Endothelial cell of umbilical vein (primary cell): ENCODE data around the gene SPEF2. TPM values are rescaled to one million over a fixed set of nuclear protein-coding genes. Genes with fewer than 3 reads are reported as not detected.

Experiments
- BruUV-seq: library from RNA; stranded (reverse); fragments of 400-500 nt; replicated peaks from 2 replicates; lab custom pipeline; 2021; lab: Mats Ljungman, UMichigan
- CTCF ChIA-PET: fragments of 300-600, 350-600 bp; sonication (Branson Sonifier 250); formaldehyde crosslinking; loops from one replicate; lab custom pipeline; 2021; ENCODE audit warnings: antibody characterized with exemption, inconsistent platforms; lab: Charles Lee
- POLR2A ChIA-PET: fragments of 300-600, 350-600 bp; sonication (Branson Sonifier 250); formaldehyde crosslinking; loops from one replicate; lab custom pipeline; 2021; ENCODE audit warnings: antibody characterized with exemption, inconsistent platforms; lab: Charles Lee
- DNase-seq: peaks from one replicate; pipeline ENCODE4 v3.0.0-alpha.2; 2011; ENCODE audit warnings: low read depth, low spot score
- FAIRE-seq: peaks from 2 replicates; lab custom pipeline; 2011; peaks lifted over from hg19 to GRCh38; lab: Jason Lieb, UNC
- H2AFZ ChIP-seq: 2 replicates; pipeline ENCODE4 v1.6.0; 2012; ENCODE audit warnings: low read depth, low read length, control low read depth, inconsistent platforms
- H3K27ac ChIP-seq: 2 replicates; pipeline ENCODE4 v1.5.1; 2011; ENCODE audit warnings: low read depth, mild to moderate bottlenecking, control low read depth, low read length, moderate library complexity; ENCODE audit not compliant: insufficient read depth
- H3K27me3 ChIP-seq, 2 experiments: 2 replicates each; pipeline versions ENCODE4 v1.6.0 to v1.6.1; 2011; ENCODE audit warnings: low read length in 2 of 2, mixed read lengths in 1 of 2; ENCODE audit not compliant: control insufficient read depth in 2 of 2, insufficient read depth in 2 of 2
- H3K36me3 ChIP-seq, 2 experiments: 2 replicates in 1 of 2; 3 replicates in 1 of 2; pipeline ENCODE4 v1.5.1; 2011; ENCODE audit warnings: low read length in 2 of 2, mild to moderate bottlenecking in 1 of 2, moderate library complexity in 1 of 2; ENCODE audit not compliant: control insufficient read depth in 2 of 2, insufficient read depth in 2 of 2; ENCODE audit errors: extremely low read depth in 1 of 2
- H3K4me1 ChIP-seq: 3 replicates; pipeline ENCODE4 v1.5.1; 2011; ENCODE audit warnings: mild to moderate bottlenecking, low read length; ENCODE audit not compliant: control insufficient read depth, insufficient read depth; ENCODE audit errors: extremely low read depth
- H3K4me2 ChIP-seq: 2 replicates; pipeline ENCODE4 v1.6.1; 2011; ENCODE audit warnings: low read length, control low read depth, mixed read lengths; ENCODE audit not compliant: insufficient read depth
- H3K4me3 ChIP-seq, 3 experiments: fragments of 200-600 bp in 1 of 3; sonication (generic), shearing (Covaris generic) in 1 of 3; replicated peaks in 1 of 3; 2 replicates each; pipeline ENCODE4 v1.5.1; 2011 to 2016; ENCODE audit warnings: control low read depth in 3 of 3, low read length in 3 of 3, mild to moderate bottlenecking in 2 of 3, inconsistent platforms in 1 of 3, low read depth in 1 of 3, moderate library complexity in 1 of 3; ENCODE audit not compliant: insufficient read depth in 1 of 3
- H3K79me2 ChIP-seq: 2 replicates; pipeline ENCODE4 v1.6.0; 2012; ENCODE audit warnings: low read length, inconsistent platforms; ENCODE audit not compliant: control insufficient read depth, insufficient read depth
- H3K9ac ChIP-seq: replicated peaks from 2 replicates; pipeline ENCODE3; 2011; ENCODE audit warnings: low read length, control low read depth; ENCODE audit not compliant: insufficient read depth; ENCODE audit errors: extremely low read depth
- H3K9me1 ChIP-seq: replicated peaks from 3 replicates; pipeline ENCODE4 v1.6.0; 2011; ENCODE audit warnings: mild to moderate bottlenecking, low read length; ENCODE audit not compliant: control insufficient read depth, insufficient read depth; ENCODE audit errors: extremely low read depth
- H3K9me3 ChIP-seq: replicated peaks from 2 replicates; pipeline ENCODE4 v1.5.1; 2012; ENCODE audit warnings: low read length, inconsistent platforms; ENCODE audit not compliant: control insufficient read depth, insufficient read depth
- H4K20me1 ChIP-seq: replicated peaks from 2 replicates; pipeline ENCODE3; 2011; ENCODE audit warnings: mild to moderate bottlenecking, low read length; ENCODE audit not compliant: control insufficient read depth, insufficient read depth; ENCODE audit errors: extremely low read depth
- CTCF ChIP-seq, 2 donors: IDR thresholded peaks; 1 replicate in 1 of 2; 2 replicates in 1 of 2; pipeline ENCODE4 v1.5.1; 2011; ENCODE audit warnings: low read length in 2 of 2, mild to moderate bottlenecking in 2 of 2, moderate library complexity in 2 of 2, control low read depth in 1 of 2, inconsistent platforms in 1 of 2, low read depth in 1 of 2; ENCODE audit not compliant: insufficient read depth in 1 of 2; ENCODE audit errors: extremely low read depth in 1 of 2
- EZH2 ChIP-seq: IDR thresholded peaks from 2 replicates; pipeline ENCODE4 v1.6.1; 2012; ENCODE audit warnings: borderline replicate concordance, low read depth, mild to moderate bottlenecking, moderate library complexity, low read length, inconsistent platforms; ENCODE audit not compliant: severe bottlenecking
- FOS ChIP-seq: IDR thresholded peaks from 2 replicates; pipeline ENCODE4 v1.6.1; 2011; ENCODE audit warnings: mild to moderate bottlenecking, low read length, moderate library complexity, borderline replicate concordance; ENCODE audit not compliant: insufficient read depth
- GATA2 ChIP-seq: IDR thresholded peaks from 2 replicates; pipeline ENCODE4 v1.7.0; 2011; ENCODE audit warnings: low read depth, mild to moderate bottlenecking, moderate library complexity, mixed read lengths, low read length; ENCODE audit not compliant: insufficient read length, insufficient read depth
- JUN ChIP-seq: IDR thresholded peaks from 2 replicates; pipeline ENCODE4 v1.6.1; 2011; ENCODE audit warnings: borderline replicate concordance, low read depth; ENCODE audit not compliant: insufficient read length, insufficient read depth
- MAX ChIP-seq: IDR thresholded peaks from 2 replicates; pipeline ENCODE4 v1.6.1; 2011; ENCODE audit not compliant: insufficient read depth, insufficient read length
- MYC ChIP-seq: IDR thresholded peaks from one replicate; pipeline ENCODE4 v1.6.1; 2011; ENCODE audit warnings: mild to moderate bottlenecking, low read depth, low read length
- POLR2A ChIP-seq: IDR thresholded peaks from 2 replicates; pipeline ENCODE4 v1.6.1; 2012; ENCODE audit warnings: low read depth, mild to moderate bottlenecking, control low read depth, low read length
- POLR2AphosphoS5 ChIP-seq: IDR thresholded peaks from 2 replicates; pipeline ENCODE4 v1.6.1; 2012; ENCODE audit warnings: low read depth, mild to moderate bottlenecking, control low read depth, low read length, moderate library complexity; ENCODE audit not compliant: insufficient read depth
- dilution Hi-C: fragments of 300-500 bp; cut with MboI; formaldehyde crosslinking; loops from one replicate; pipeline ENCODE4 v1.15.0; 2019; ENCODE audit warnings: low sequenced_read_pairs; ENCODE audit not compliant: extremely low pct_ligation_motif_present
- intact Hi-C: fragments of 100-400 bp; cut with micrococcal nuclease; formaldehyde crosslinking; loops from one replicate; pipeline ENCODE4 v1.10.0; 2022
- polyA plus RNA-seq, 4 experiments: library from polyadenylated mRNA; depleted of rRNA in 3 of 4; stranded (reverse) in 3 of 4; unstranded in 1 of 4; fragments of >200 nt; gene quantifications; 2 replicates each; pipeline versions ENCODE4 v1.2.1 to v1.2.3, GENCODE V29; 2011 to 2012; ENCODE audit warnings: missing spikeins in 1 of 4
- total RNA-seq: library from RNA; stranded (reverse); gene quantifications from 2 replicates; pipeline ENCODE4 v1.2.3, GENCODE V29; 2021

SPEF2 gene
- total and polyA plus RNA-seq, 2 donors (not counting 3 experiments of a cell fraction or from before 2014, with no cell fraction given), result 0.28 to 0.73 TPM

DNA sequence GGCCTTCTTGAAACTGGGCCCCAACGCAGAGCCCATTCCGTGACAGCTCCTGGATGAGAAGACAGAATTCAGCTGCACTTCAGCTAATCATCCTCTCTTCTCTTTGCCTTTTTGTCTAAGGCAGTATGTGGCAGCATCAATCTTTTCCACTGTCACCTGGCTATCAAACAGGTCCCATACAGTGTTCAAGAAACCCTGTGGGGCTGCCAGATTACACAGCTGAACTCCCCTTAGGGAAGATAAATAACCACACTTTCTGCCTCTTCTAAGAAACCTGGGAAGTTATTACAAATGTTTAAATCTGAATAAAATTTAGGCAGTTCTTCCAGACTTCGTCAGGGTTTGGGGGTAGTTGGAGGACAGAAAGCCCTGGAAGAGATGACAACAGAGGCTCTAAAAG, 61.0 kb downstream of the SPEF2 start:
- H3K4me2 ChIP-seq, result no peak overlapping the region
- no peaks in the 10 kb centered on the region for H3K79me2 ChIP-seq
- H3K9me3 ChIP-seq, result no peaks in the 10 kb centered on the region
- no peaks in the 10 kb centered on the region for H4K20me1 ChIP-seq
- BruUV-seq, result no TSS peak
- CTCF ChIA-PET, result no interaction called here
- no peak overlapping the region for H3K4me3 ChIP-seq
- POLR2A ChIA-PET, result no interaction called here
- TF ChIP-seq EZH2 (no peak), MAX (no peak), CTCF (IDR thresholded peaks at IDR 0.05; ENCODE audit: extremely low read depth in 1 of 2, insufficient read depth in 1 of 2, low read depth in 1 of 2, low read length in 2 of 2) (no peak)
- no peak overlapping the region for H3K9ac ChIP-seq
- no peaks in the 10 kb centered on the region for H3K4me1 ChIP-seq
- no peak for DNase-seq
- no peak overlapping the region for H3K27ac ChIP-seq
- intact Hi-C loops, result no loop called here
- H3K9me1 ChIP-seq, result no peaks in the 10 kb centered on the region
- dilution Hi-C loops, result no loop called here
- FAIRE-seq, result no peak
- H3K36me3 ChIP-seq, result no peaks in the 10 kb centered on the region
- no peak overlapping the region for H2AFZ ChIP-seq
- no peaks in the 10 kb centered on the region for H3K27me3 ChIP-seq

GRCh38 chr5:35679357-35679756, 61.7 kb downstream of the SPEF2 start:
- Histone ChIP-seq H3K36me3 (no peaks in the 10 kb centered on the region), H3K4me1 (no peaks in the 10 kb centered on the region), H3K79me2 (no peaks in the 10 kb centered on the region), H3K9ac (no peak overlapping the region), H3K27ac (no peak overlapping the region), H3K9me3 (no peaks in the 10 kb centered on the region), H3K4me2 (no peak overlapping the region), H3K27me3 (no peaks in the 10 kb centered on the region), H4K20me1 (no peaks in the 10 kb centered on the region), H3K9me1 (no peaks in the 10 kb centered on the region), H2AFZ (no peak overlapping the region), H3K4me3 (no peak overlapping the region)
- POLR2A ChIA-PET, result no interaction called here
- DNase-seq (no peak), FAIRE-seq (no peak)
- BruUV-seq, result no TSS peak
- CTCF ChIA-PET, result interaction anchor here (1.3 kb wide), 1 partner anchor 10 kb away, joined by 3 read pairs; no protein-coding TSS in a partner anchor
- dilution Hi-C loops (no loop called here), intact Hi-C loops (no loop called here)
- TF ChIP-seq FOS, result no peak
- TF ChIP-seq EZH2, result no peak
- TF ChIP-seq POLR2A, result no peak
- TF ChIP-seq CTCF (IDR thresholded peaks at IDR 0.05; ENCODE audit: extremely low read depth in 1 of 2, insufficient read depth in 1 of 2, low read depth in 1 of 2, low read length in 2 of 2), result no peak
- TF ChIP-seq JUN, result no peak
- no peak for TF ChIP-seq POLR2AphosphoS5
- TF ChIP-seq GATA2, result no peak
- TF ChIP-seq MAX, result no peak
- TF ChIP-seq MYC, result no peak
